ENCODE measurements around the gene MGMT.

The MGMT gene

DNA sequence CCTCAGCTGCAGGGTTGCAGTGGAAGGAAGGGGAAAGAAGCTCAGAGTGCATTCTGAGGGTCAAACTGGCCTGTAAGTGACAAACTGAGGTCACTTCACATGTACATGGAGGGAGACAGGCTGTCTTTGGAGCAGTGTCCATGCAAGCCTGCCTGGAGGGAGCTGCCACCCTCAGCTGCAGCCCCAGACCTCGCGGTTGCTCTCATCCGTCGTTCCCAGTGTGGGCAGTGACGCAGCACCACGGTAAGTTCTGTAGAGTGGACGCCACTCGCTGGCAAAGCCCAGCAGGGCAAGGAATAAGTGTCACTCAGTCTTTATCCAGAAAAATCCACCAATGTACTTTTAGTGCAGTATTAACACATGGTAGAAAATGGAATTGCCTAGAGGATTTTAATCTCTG is 225.7 kb downstream of the MGMT start:
- no peak for DNase-seq (ENCODE audit: low read depth)

DNA sequence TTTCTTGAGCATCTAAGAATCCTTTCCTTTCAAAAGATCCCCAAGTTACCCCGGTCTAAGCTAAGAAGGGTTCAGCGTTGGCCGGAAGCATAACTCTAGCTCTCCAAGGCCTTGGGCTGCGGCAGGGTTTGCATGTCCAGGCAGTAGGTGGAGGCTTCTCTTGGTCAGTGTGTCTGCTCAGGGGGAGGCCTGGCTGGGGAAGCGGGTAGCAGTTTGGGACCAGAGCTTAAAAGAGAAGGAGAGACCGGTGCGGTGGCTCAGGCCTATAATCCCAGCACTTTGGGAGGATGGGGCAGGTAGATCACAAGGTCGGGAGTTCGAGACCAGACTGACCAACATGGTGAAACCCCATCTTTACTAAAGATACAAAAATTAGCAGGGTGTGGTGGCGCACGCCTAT is 226.3 kb downstream of the MGMT start:
- DNase-seq (ENCODE audit: low read depth): no peak

DNA sequence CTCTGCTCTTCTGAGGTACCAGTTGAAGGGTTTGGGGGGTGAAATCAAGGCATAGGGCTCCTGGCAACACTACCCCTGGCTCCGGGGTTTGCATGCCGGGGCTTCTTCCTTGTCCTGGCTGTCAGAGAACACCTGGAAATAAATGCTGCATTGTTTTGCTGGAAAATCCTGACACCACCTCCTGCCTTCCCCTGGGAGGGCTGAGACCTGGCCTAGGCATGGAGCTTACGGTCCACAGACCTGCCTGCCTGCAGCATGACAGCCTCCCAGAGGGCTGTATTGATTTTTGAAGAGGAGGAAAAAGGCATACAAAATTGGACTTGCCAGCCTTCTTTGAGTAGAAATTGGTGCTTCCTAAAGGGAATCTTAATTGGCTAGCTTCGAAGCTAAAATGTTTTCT is 227.1 kb downstream of the MGMT start:
- DNase-seq (ENCODE audit: low read depth): no peak

DNA sequence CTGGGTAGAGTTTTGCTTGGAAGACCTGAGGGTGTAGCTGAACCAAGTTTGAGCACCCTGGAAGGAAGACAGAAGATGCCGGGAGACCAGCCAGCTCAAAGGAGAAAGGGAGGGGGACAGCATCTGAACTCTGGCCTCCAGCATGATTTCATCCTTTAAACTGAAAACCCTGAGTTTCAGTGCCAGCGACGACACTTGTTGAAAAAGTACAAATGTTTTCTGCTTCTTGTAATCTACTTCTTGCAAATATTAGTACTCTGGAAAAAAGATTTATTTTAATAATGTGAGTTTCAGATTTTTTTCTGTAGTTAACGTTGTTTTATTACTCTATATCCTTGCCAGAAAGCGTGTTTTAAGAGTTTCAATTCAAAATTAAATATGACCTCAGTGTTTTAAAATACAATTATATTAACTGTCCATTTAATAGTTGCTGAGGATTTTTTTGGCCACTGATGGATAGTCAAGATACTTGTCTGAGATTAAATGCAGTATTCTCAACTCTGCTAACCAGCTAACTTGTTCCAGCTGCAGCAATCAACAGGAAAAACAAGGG is 227.7 kb downstream of the MGMT start:
- DNase-seq (ENCODE audit: low read depth): peak; percentile 17

DNA sequence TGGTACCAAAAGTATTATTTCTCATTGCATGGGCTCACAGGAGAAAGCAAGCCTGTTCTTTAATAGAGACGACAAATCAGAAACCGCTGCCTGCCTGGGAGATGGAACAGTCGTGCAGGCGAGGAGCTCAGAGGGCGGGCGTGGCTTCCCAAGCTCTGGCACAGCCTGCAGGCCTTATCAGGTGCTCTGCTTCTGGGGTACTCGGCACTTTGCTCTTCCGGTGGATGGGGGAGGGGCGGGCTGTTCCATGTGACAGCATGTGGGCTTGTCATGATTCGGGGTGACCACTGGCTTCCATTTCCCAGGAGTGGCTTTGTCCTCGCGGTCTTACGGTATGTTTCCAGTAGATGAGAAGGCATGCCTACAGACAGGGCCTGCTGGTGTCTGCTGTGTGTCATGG is 228.6 kb downstream of the MGMT start:
- DNase-seq (ENCODE audit: low read depth): no peak

DNA sequence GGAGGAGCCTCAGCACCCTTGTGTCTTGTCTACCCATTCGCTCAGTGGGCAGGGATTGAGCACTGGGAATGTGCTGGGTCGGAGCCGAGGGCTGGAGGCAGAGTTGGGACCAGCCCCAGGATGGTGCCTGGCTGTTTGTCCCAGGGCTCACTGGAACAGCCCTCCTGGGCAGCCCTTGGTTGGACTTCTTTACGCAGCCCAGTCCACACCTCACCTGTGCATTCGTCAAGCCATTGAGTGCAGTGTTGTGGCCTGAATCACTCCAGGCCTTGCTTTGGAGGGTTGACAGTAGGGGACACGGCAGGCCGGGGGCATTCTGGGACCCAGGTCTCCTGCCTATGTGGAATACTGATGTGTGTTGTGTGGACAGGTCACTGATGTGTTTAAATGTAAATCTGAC is 229.6 kb downstream of the MGMT start:
- DNase-seq (ENCODE audit: low read depth): no peak

DNA sequence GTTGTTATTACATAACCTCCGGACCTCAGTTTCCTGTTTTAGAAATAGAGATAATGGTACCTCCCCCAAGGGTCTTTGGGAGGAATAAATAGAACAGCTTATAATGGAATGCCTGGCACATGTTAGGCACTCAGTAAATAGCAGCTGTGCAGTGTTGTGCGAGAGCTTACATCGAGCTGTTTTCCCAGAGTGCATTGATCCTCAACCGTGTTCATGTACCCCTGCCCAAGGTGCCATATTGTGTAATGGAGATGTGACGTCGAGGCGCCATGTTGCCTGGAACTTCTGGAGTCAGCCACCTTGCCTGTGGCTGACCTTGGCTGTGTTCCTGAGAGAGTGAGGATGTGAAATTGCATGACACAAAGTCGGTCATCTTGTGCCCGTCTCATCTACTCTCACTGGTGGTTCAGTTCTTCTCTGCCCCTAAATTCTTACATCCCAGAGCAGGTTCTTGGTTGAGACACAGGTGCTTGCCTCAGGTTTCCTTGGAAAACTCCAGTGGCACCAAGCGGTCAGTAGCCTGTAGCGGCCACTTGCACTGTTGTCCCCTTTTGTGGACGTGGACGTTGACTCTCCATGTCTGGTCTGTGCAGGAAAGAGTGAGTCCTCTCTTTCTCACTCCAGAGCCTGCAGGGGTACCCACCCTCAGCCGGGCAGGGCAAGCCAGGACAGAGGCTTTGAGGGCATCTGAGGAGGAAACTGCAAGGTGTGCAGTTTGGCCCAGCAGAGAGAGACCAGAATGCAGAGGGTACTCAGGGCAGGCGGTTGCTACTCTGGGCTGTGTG is 230.6 kb downstream of the MGMT start:
- no peak for DNase-seq (ENCODE audit: low read depth)

DNA sequence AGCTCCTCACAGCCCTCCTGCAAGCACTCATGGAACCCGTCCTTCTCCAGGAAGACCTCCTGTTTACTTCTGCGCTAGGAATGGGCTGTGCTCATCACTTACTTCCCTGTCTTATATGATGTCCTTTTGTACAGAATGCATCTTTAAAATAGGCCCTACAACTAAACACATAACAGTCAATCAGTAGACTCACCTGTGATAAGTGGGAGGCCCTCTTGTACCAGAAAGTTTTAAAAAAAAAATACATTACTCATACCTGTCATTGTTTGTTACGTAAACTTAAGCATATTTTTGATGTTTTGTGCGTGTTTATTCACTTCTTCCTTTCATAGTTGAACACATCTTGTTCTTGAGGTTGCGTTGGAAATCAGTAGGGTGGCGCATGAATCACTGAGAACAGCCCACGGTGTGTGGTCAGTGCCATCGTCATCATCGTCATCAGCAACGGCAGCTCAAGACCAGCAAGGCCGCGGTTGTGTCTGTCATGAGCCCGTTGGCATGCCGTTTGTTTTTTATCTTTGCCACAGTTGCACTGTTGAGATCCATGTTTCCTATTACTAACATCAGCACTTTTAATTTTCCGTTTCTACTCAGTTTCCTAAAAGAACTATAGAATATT is 232.8 kb downstream of the MGMT start:
- no peak for DNase-seq (ENCODE audit: low read depth)

DNA sequence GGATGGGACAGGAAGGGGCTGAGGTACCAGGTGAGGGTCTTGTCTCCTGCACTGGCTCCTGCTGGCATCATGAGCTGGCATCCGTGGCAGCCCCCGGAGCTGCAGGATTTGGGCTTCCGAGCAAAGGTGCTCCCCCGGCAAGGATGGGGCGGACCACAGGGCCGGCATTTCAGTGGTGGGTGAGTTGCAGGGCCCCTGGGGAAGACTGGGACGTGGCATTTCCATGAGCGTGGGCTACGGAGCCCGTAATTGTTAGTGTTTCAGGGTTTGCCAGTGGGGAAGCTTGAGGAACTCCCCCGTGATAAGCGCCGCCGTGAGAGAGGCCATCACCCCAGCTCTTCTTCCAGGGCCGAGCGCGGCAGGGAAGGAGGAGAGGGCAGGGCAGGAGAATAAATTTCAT is 235.6 kb downstream of the MGMT start:
- no peak for DNase-seq (ENCODE audit: low read depth)

DNA sequence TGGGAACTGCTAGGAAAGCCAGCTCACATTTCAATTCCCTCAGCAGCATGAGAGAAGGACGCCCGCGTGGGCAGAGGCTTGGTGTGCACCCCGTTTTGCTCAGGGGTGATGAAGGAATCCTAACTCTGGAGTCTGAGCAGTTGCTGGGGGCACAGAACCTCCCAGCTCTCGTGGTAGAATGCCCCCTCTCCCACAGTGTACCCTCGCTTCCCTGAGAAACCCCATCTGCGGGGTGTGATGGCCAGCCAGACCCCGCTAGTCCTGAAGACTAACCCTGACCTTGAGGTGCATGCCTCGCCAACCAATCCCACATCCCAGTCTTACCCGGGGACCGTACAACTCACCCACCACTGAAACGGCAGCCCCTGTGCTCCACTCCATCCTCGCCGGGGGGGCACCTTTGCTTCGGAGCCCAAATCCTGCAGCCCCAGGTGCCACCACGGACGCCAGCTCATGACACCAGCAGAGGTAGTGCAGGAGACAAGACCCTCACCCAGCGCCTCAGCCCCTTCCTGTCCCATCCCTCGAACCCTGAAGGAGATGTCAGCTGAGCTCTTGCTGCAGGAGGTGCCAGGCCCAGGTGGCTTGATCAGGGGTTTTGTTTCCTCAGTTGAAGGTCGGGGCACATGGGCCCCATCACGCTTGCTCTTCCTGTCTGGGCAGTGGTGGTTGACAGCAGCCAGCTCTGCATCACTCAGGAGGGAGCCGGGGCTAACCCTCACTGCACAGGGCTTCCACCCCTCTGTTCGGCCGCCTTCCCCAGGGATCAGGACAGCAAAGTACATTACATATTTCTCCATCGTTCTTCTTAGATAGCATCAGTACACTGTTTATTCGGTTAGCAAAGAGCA is 236.5 kb downstream of the MGMT start:
- DNase-seq (ENCODE audit: low read depth): no peak

DNA sequence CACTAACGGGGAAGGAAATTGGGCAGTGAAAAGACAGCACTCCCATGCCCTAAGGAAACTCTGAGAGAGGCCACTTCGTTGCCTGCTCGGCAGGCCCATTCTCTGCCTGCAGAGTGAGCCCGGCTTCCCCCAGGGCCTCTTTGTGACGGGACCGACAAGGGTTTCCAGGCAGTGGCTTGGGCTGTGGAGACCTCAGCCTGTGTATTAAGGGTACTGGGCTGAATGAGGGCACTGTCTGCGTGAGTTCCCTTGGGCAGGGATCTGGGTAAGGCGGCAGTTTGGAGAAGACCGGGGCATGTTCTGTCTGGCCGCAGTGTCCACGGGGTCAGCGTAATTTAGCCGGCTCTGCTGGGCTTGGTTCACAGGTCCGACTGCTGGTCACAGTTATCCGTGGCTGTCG is 237.2 kb downstream of the MGMT start:
- no peak for DNase-seq (ENCODE audit: low read depth)

DNA sequence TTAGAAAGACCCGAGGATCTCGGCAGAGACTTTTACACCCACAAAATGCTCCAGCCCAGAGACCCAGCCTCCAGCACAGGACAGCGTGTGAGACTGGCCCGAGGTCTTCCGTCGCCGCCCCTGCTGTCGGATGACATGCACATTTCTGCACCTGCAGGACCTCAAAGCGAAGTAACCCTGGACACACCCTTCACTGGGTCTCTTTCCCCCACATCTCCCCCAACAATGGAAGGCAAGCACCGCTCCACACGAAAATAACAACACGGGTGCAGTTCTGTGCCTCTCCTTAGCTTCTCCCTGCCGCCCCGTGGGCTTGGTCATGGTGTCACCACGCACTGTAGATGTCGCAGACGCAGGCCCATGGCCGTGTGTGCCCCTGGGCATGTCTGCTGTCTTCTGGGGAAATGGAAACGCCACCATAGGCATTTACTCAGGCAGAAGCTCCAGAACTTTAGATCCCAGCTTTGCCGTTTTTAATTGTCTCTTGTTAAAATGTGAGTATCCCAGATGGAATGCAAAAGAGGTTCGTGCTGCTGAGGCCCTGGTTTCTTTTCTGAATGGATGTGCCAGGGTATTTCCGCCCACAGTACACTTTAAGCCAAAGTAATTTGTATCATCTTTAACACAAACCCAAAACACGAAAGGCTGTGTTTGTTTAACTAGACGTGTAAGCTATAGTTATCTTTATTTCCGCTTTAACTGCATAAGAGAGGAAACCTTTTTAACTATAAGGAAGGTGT is 237.9 kb downstream of the MGMT start:
- DNase-seq (ENCODE audit: low read depth): peak; percentile 4

DNA sequence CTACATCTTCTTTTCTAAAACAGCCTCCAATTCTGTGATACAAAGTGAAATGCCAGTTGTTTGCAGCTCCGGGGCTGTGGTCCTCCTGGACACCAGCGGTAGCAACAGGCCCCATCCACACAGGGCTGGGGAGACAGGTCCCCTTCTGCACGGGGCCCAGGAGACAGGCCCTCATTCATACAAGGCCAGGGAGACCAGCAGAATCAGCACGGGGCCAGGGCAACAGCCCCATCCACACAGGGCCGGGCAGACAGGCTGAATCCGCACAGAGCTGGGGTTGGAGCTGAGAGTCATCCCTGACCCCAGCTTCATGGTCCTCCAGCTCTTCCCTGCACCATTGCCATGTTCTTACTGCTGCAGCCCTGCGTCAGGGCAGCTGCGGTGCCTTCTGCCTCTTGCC is 238.6 kb downstream of the MGMT start:
- DNase-seq (ENCODE audit: low read depth): no peak

DNA sequence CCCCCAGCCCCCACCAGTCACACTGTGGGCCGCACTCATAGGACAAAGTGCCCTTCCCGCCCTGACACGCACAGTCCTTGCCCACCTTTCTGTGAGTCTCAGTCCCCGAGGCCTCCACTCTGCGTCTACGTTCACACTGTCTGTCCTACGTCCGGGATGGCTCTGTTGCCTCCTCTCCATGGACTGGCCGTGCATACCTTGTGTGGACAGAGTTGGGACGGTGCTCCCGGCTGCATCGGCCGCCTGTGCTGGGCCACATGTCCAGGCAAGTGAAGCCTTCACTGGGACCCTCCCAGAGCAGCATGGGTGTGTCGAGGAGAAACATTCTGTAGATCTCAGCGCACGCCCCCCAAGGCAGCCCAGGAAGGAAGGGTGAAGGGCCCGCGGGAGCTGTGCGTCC is 239.0 kb downstream of the MGMT start:
- no peak for DNase-seq (ENCODE audit: low read depth)

DNA sequence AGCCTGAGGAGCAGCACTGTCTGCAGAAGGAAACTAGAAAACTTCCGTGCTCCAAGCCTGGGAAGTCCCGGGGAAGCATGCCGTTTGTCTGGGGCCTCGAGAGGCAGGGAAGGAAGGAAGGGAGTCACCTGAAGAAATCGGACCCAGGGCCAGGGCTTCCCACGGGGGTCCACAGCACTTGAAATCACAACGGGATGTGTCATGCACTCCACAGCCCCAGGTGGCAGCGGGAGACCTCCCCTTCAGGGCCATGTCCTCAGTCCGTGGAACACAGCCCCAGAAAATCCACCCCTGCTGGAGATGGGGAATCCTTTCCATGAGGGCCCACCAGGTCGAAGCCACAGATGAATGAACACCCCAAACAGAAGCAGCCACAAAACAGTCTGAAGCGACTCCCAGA is 239.5 kb downstream of the MGMT start:
- no peak for DNase-seq (ENCODE audit: low read depth)

DNA sequence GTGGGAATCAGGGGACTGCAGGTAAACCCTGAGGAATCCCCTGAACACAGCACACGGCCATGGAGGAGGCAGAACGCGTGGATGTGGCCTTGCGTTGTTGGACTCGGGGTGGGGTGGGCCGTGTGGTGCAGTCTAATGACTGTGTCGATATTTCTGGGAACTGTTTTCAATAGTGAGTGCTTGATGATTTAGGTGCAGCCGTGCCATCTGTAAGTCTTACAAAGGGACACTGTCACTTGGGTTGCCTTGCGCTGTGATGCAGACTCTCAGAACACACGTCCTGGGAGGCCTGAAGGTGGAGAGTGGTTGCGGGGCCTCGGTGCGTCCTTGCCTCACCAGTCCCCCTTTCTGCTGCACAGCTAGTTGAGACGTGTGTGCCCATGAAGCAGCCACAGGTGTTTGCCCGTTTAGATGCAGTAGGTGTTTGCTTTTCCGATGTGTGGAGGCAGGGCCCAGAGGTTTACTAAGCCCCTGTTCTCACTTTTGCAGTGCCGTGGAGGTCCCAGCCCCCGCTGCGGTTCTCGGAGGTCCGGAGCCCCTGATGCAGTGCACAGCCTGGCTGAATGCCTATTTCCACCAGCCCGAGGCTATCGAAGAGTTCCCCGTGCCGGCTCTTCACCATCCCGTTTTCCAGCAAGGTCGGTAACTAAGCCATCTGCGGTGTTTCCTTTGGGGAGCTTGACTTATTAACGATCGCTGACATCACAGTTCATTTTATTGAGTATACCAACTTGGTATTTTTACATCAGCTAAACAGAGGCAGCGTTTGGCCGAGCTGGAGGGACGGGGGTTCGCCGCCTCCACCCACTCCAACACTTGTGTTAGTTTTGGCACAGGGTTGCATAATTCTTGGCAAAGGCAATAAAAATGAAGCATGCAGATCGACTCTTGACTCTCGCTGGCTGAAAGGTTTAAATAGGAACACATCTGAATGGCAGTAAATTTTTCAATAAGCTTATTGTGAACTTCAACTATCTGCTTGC is 240.7 kb downstream of the MGMT start:
- DNase-seq (ENCODE audit: low read depth): peak; percentile 38

DNA sequence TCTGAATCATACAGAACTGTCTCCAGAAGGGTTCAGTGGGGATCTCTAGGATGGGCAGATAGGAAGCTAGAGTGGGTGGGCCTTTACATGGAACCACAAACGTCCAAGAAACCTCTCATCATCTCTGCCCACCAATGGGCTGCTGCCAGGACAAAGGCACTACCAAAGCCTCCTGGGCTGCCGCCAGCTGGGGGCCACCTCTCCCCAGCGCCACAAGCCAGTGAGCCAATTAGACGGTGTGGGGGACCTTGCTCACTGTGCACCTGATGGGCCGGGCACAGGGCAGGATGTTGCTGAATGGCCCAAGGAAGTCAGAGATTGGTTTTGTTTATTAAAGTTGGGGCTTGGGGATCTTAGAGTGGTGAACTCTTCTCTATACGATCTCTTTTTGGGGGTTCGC is 242.1 kb downstream of the MGMT start:
- no peak for DNase-seq (ENCODE audit: low read depth)

DNA sequence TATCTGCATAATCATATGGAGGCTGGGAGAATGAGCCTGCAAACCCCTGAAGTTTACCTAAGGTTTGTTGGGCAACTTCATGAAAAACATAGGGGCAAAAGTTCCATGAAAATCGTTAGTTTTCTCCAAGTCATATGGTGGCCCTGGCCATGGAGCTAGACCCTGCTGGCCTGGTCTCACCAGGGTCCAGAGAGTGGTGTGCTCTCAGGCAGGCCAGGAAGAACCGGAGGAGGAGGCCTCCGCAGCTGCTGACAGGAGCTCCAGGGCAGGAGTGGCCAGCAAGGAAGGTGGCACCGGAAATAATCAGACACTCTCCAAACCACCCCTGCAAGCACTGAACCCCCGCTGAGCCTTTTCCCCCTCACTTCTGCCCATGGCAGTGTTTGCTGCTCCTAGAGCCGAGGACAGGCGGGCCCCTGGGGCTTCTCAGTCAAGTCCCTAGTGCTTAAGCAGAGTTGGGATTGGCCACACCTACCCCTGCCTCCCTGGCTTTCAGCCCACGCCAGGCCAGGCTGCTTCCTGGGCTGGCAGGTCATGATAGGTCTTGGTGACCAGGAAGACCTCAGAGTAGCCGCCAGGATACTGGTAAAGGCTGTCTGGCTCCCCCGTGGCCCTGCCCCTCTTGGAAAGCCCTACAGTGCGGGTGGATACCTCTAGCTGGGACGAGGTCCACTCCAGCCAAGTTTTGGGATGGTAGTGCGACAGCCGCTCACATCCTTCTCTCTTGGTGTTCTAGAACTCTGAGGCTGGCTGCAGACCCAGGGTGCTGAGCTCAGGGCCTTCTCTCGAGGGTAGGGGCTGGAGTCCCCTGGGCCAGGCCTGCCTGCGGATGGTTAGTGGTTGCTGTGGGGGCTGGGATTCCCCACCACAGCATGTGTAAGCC is 242.8 kb downstream of the MGMT start:
- no peak for DNase-seq (ENCODE audit: low read depth)

DNA sequence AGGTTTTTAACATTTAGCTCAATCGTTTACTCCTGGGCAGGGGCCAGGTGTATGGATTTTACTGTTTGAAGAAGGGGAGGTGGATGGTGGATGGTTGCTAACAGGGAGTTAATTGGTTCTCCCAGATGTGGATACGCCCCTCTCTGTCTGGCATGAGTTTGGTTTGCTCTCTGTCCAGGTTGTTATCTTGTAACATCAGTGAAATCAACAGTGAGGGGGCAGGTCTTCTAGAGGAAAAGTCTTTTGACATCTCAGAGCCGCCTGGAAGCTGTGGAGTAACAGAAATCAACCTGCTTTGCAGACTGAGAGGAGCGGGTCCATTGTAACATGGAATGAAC is 243.4 kb downstream of the MGMT start:
- DNase-seq (ENCODE audit: low read depth): no peak

DNA sequence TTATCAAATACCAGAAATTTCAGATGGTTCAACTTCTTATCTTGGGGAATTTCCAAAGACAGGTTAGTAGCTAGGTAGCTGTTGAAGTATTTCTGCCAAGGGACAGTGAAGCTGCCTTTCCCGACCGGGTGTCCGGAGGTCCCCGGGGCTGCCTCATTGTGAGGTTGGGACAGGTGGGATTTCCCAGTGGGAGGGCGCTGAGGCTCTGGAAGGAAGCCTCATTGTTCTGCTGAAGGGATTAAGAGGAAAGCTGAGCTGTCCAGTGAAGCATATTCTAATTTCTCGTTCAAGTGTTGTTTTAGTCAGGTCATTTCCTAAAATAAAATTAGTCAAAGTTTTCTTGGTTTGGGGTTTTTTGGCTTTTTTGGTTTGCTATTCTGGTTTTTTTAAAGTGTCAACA is 244.2 kb downstream of the MGMT start:
- DNase-seq (ENCODE audit: low read depth): no peak
